ENCODE measurements around the gene UNC13A. TPM values are rescaled to one million over a fixed set of nuclear protein-coding genes. Genes with fewer than 3 reads are reported as not detected.

The UNC13A gene
- total RNA-seq, 1 donor from 2014 or later: 1.3 TPM

DNA sequence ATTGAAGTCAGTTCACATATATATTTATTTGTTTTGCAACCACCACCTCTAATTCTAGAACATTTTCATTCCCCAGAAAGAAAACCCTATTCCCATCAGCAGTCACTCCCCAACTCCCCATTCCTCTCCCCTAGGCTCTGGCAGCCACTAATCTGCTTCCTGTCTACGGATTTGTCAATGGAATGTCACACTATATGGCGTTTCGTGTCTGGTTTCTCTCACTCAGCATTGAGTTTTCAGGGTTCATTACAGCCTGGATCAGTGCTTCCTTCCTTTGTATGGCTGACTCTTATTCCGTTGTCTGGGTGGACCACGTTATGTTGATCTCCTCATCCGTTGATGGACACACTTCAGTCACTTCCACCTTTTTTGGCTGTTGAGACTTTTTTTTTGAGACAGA, 123.4 kb downstream of the UNC13A start:
- Mint-ChIP-seq H3K36me3 (peaks cover 14% of the 10 kb centered on the region), H3K4me1 (peaks cover 6% of the 10 kb centered on the region), H3K27ac (peak overlapping the region; percentile 57), H3K4me3 (no peak overlapping the region), H3K27me3 (ENCODE audit: insufficient read depth, low read depth) (no peaks in the 10 kb centered on the region), H3K9me3 (no peaks in the 10 kb centered on the region)
- H3K4me2 ChIP-seq: no peak overlapping the region
- no peak overlapping the region for H3K9ac ChIP-seq
- no peaks in the 10 kb centered on the region for H3K79me2 ChIP-seq (ENCODE audit: low read depth)
- H3K36me3 ChIP-seq: no peaks in the 10 kb centered on the region
- no peak for DNase-seq (ENCODE audit: low spot score)
- peaks cover 5% of the 10 kb centered on the region for H3F3A ChIP-seq (ENCODE audit: low read depth)
- H4K20me1 ChIP-seq (ENCODE audit: low read depth): no peaks in the 10 kb centered on the region
- no peak overlapping the region for H3K4me3 ChIP-seq
- H3K9me3 ChIP-seq (ENCODE audit: low read depth): no peaks in the 10 kb centered on the region
- no peaks in the 10 kb centered on the region for H3K27me3 ChIP-seq
- H2AFZ ChIP-seq (replicated peaks): no peak overlapping the region
- no peak overlapping the region for H3K27ac ChIP-seq
- H3K4me1 ChIP-seq: no peaks in the 10 kb centered on the region
- no peak for TF ChIP-seq EZH2phosphoT487 (IDR thresholded peaks at IDR 0.05)
- TF ChIP-seq CTCF (IDR thresholded peaks at IDR 0.05): no peak
- TF ChIP-seq EZH2 (IDR thresholded peaks at IDR 0.05): no peak

DNA sequence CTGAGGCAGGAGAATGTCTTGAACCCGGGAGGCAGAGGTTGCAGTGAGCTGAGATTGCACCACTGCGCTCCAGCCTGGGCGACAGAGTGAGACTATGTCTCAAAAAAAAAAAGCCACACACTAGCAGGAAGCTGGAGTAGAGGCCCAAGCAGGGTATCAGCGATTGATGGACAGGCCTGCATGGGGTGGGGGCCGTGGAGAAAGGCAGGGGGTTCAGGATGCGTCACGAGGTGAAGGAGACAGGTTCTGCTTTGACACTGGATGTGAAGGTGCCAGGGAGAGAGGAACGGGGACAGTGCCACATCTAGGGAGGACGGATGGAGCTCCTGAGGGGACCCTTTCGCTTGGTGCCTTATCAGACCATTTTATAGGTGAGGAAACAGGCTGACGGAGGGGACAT, 125.6 kb downstream of the UNC13A start:
- H3K4me3 Mint-ChIP-seq: no peak overlapping the region
- Histone ChIP-seq H3F3A (ENCODE audit: low read depth) (peaks cover 13% of the 10 kb centered on the region), H3K4me3 (no peak overlapping the region), H3K9ac (no peak overlapping the region), H3K27me3 (no peaks in the 10 kb centered on the region), H3K79me2 (ENCODE audit: low read depth) (no peaks in the 10 kb centered on the region), H3K36me3 (no peaks in the 10 kb centered on the region), H2AFZ (replicated peaks) (no peak overlapping the region), H3K27ac (no peak overlapping the region), H3K9me3 (ENCODE audit: low read depth) (no peaks in the 10 kb centered on the region), H4K20me1 (ENCODE audit: low read depth) (peaks cover 3% of the 10 kb centered on the region), H3K4me1 (no peaks in the 10 kb centered on the region), H3K4me2 (no peak overlapping the region)
- no peak for DNase-seq (ENCODE audit: low spot score)
- H3K36me3 Mint-ChIP-seq: peaks cover 12% of the 10 kb centered on the region
- H3K9me3 Mint-ChIP-seq: no peaks in the 10 kb centered on the region
- TF ChIP-seq EZH2 (IDR thresholded peaks at IDR 0.05) (no peak), CTCF (IDR thresholded peaks at IDR 0.05) (no peak), EZH2phosphoT487 (IDR thresholded peaks at IDR 0.05) (no peak)
- peaks cover 3% of the 10 kb centered on the region for H3K27me3 Mint-ChIP-seq (ENCODE audit: insufficient read depth, low read depth)
- H3K27ac Mint-ChIP-seq: peak overlapping the region; percentile 42
- H3K4me1 Mint-ChIP-seq: peaks cover 10% of the 10 kb centered on the region

GRCh38 chr19:17562097-17562496, 126.1 kb downstream of the UNC13A start:
- H3K4me3 Mint-ChIP-seq: no peak overlapping the region
- H3K4me1 Mint-ChIP-seq: peaks cover 10% of the 10 kb centered on the region
- no peaks in the 10 kb centered on the region for H3K36me3 ChIP-seq

More at GRCh38 chr19:17562097-17562496, 126.1 kb downstream of the UNC13A start:
- no peak overlapping the region for H2AFZ ChIP-seq (replicated peaks)
- H3K9me3 Mint-ChIP-seq: no peaks in the 10 kb centered on the region
- H4K20me1 ChIP-seq (ENCODE audit: low read depth): peaks cover 3% of the 10 kb centered on the region
- H3K4me3 ChIP-seq: no peak overlapping the region
- DNase-seq (ENCODE audit: low spot score): no peak
- H3K27me3 Mint-ChIP-seq (ENCODE audit: insufficient read depth, low read depth): peaks cover 3% of the 10 kb centered on the region
- H3K27me3 ChIP-seq: no peaks in the 10 kb centered on the region
- peaks cover 12% of the 10 kb centered on the region for H3K36me3 Mint-ChIP-seq
- peaks cover 14% of the 10 kb centered on the region for H3F3A ChIP-seq (ENCODE audit: low read depth)
- H3K4me1 ChIP-seq: no peaks in the 10 kb centered on the region
- no peaks in the 10 kb centered on the region for H3K79me2 ChIP-seq (ENCODE audit: low read depth)
- no peak overlapping the region for H3K9ac ChIP-seq
- no peaks in the 10 kb centered on the region for H3K9me3 ChIP-seq (ENCODE audit: low read depth)
- TF ChIP-seq EZH2 (IDR thresholded peaks at IDR 0.05) (no peak), EZH2phosphoT487 (IDR thresholded peaks at IDR 0.05) (no peak), CTCF (IDR thresholded peaks at IDR 0.05) (no peak)
- H3K27ac Mint-ChIP-seq: no peak overlapping the region
- no peak overlapping the region for H3K27ac ChIP-seq
- H3K4me2 ChIP-seq: no peak overlapping the region
